ENCODE results near the gene NCKAP5.
"Not testable (repeated sequence)": the region's sequence is repeated elsewhere in the genome, so short reads cannot be mapped to it uniquely, and the experiment has no call there.

Gene NCKAP5

GRCh38 chr2:133480707-133481429, 87.4 kb downstream of the NCKAP5 start:
- Mint-ChIP-seq H3K4me1 (no peaks in the 10 kb centered on the region), H3K4me3 (no peak overlapping the region), H3K27ac (no peak overlapping the region), H3K27me3 (no peaks in the 10 kb centered on the region), H3K9me3 (peaks cover 0 to 6% of the 10 kb centered on the region in 2 donors)
- ATAC-seq, result no peak
- no peak for DNase-seq

GRCh38 chr2:133477616-133477990, 90.7 kb downstream of the NCKAP5 start:
- Mint-ChIP-seq H3K4me3 (no peak overlapping the region), H3K4me1 (no peaks in the 10 kb centered on the region), H3K27ac (no peak overlapping the region), H3K9me3 (peaks cover 0 to 12% of the 10 kb centered on the region in 2 donors), H3K27me3 (no peaks in the 10 kb centered on the region)
- ATAC-seq, result no peak
- no peak for DNase-seq

DNA sequence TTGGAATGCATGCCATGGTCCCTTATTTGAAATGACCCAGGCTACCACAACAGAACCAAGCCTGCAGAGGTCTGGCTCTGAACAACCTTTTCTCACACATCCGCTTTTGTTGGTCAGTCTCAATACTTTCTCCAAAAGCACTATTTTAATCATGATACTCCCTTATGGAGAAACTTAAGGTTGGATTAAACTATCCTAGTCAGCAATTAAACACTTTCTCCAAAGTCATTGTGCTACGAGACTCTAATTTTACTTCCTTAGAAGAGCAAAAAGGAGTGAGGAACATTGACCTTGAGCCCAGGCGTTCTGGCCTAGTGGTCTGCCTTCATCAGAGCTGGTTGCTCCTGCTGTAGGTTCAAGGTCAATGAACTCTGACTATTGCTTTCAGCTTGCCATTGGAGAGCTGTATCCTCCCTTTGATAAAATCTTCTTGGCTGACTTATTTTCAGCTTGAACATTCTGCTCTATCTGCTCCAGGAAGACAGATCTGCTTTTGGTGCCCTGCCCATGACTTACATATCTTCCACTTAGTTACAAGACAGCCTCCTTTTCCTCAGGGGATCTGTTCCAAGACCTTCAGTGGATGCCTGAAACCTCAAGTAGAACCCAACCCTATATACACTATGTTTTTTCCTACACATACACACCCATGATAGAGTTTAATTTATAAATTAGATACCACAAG, 91.2 kb downstream of the NCKAP5 start:
- no peaks in the 10 kb centered on the region for H3K4me1 Mint-ChIP-seq
- H3K27ac Mint-ChIP-seq, result no peak overlapping the region
- ATAC-seq (no peak), DNase-seq (no peak)
- H3K4me3 Mint-ChIP-seq, result no peak overlapping the region
- no peaks in the 10 kb centered on the region for H3K27me3 Mint-ChIP-seq
- peaks cover 0 to 12% of the 10 kb centered on the region in 2 donors for H3K9me3 Mint-ChIP-seq

- H3K4me3 Mint-ChIP-seq, result no peak overlapping the region
- peaks cover 0 to 12% of the 10 kb centered on the region in 2 donors for H3K9me3 Mint-ChIP-seq
- ATAC-seq (no peak), DNase-seq (no peak)
- H3K4me1 Mint-ChIP-seq, result no peaks in the 10 kb centered on the region
- no peak overlapping the region for H3K27ac Mint-ChIP-seq
- no peaks in the 10 kb centered on the region for H3K27me3 Mint-ChIP-seq
These were observed 92.0 kb downstream of the NCKAP5 start for GRCh38 chr2:133476286-133476685.

DNA sequence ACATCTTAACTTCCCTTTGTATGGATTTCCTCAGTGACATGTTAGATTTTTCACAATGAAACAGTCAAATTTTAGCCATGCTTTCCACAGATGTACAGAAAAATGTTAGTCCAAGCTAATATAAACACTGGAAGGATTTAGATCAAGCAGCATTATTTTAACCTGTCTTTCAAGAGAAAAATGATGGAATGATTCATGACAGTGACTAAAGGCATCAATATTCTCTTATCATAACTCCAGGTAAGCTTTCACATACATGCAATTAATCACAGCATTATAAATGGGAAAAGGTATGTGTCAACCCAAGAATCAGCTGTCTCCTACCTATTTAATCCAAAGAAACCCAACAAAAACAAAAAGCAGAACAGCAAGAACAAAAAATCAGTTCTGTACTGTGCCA, 92.7 kb downstream of the NCKAP5 start:
- Mint-ChIP-seq H3K4me3 (no peak overlapping the region), H3K9me3 (peaks cover 0 to 8% of the 10 kb centered on the region in 2 donors), H3K27me3 (no peaks in the 10 kb centered on the region), H3K27ac (no peak overlapping the region), H3K4me1 (no peaks in the 10 kb centered on the region)
- DNase-seq, result no peak
- no peak for ATAC-seq

DNA sequence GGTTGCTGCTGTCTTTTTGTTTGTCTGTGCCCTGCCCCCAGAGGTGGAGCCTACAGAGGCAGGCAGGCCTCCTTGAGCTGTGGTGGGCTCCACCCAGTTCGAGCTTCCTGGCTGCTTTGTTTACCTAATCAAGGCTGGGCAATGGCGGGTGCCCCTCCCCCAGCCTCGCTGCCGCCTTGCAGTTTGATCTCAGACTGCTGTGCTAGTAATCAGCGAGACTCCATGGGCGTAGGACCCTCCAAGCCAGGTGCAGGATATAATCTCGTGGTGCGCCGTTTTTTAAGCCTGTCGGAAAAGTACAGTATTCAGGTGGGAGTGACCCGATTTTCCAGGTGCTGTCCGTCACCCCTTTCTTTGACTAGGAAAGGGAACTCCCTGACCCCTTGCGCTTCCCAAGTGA, 97.8 kb downstream of the NCKAP5 start:
- not testable (repeated sequence) for H3K9me3 Mint-ChIP-seq, DNase-seq, ATAC-seq, H3K27me3 Mint-ChIP-seq, H3K27ac Mint-ChIP-seq, H3K4me1 Mint-ChIP-seq, H3K4me3 Mint-ChIP-seq

- Mint-ChIP-seq H3K27ac (no peak overlapping the region), H3K27me3 (no peaks in the 10 kb centered on the region), H3K9me3 (no peaks in the 10 kb centered on the region), H3K4me3 (no peak overlapping the region), H3K4me1 (no peaks in the 10 kb centered on the region)
- DNase-seq (no peak), ATAC-seq (no peak)
These were observed 105.5 kb downstream of the NCKAP5 start for GRCh38 chr2:133462811-133463210.

- DNase-seq (no peak), ATAC-seq (no peak)
- Mint-ChIP-seq H3K27me3 (no peaks in the 10 kb centered on the region), H3K9me3 (no peaks in the 10 kb centered on the region), H3K4me1 (no peaks in the 10 kb centered on the region), H3K4me3 (no peak overlapping the region), H3K27ac (no peak overlapping the region)
These were observed 106.8 kb downstream of the NCKAP5 start for GRCh38 chr2:133461484-133461883.

DNA sequence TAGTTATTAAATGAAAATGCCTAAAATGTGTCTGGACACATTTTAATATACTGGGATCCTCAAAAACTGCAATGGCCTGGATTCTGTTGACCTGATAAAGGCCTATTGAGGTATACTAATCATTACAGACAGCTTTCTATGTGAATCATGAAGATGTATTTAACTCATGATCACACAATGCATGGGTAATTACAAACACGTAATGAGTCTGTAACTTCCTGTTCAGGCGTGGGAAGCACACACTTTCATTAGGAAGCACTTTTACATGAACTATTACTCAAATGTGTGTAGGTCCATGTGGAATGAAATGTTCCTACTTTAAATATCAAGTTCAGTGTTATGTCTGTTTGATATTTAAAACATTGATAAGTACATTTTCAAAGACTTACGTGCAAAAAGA, 108.7 kb downstream of the NCKAP5 start:
- Mint-ChIP-seq H3K4me3 (no peak overlapping the region), H3K27ac (no peak overlapping the region), H3K9me3 (no peaks in the 10 kb centered on the region), H3K4me1 (no peaks in the 10 kb centered on the region), H3K27me3 (no peaks in the 10 kb centered on the region)
- DNase-seq (no peak), ATAC-seq (no peak)

DNA sequence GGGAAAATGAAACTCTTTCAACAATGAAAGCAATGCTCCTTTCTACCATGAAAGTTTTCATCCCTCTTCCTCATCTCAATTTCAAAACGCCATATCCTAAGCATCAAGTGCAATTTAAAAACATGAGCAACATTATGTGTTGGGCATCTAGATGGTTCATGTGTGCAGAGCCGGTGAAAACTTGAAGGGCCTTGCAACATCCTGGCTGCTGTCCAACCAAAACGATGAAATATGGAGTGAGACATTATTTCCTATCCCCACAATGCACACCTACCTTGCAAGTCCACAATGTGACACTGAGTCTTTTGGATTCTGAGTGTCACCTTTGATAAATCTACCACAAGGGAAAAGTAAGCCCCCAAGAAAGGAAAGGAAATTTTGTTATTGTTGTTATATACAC, 110.0 kb downstream of the NCKAP5 start:
- Mint-ChIP-seq H3K4me3 (no peak overlapping the region), H3K4me1 (no peaks in the 10 kb centered on the region), H3K9me3 (peaks cover 0 to 3% of the 10 kb centered on the region in 2 donors), H3K27ac (no peak overlapping the region), H3K27me3 (no peaks in the 10 kb centered on the region)
- DNase-seq (no peak), ATAC-seq (no peak)

- no peak for ATAC-seq
- DNase-seq, result no peak
These were observed 110.4 kb downstream of the NCKAP5 start for GRCh38 chr2:133457861-133458260.

DNA sequence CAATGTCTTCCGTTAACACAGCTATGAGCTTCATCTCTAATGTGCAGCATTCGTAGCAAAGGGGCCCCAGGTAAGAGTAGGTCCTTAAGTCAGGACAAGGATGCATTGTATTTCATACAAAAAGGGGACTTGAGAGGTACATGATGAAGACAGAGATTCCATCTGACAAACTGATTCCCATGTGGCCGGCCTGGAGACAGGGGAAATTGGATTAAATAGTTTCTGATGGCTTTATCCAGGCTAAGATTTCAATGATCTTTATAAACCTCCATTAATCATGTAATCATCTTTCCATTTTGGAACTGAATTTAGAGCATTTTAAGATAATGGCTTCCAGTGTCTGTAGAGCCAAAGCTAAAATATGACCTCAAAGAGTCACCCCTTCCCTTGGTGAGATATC, 111.3 kb downstream of the NCKAP5 start:
- H3K27ac Mint-ChIP-seq, result no peak overlapping the region
- no peak overlapping the region for H3K4me3 Mint-ChIP-seq
- H3K9me3 Mint-ChIP-seq, result peaks cover 0 to 8% of the 10 kb centered on the region in 2 donors
- DNase-seq (no peak), ATAC-seq (no peak)
- H3K4me1 Mint-ChIP-seq, result no peaks in the 10 kb centered on the region
- no peaks in the 10 kb centered on the region for H3K27me3 Mint-ChIP-seq

More at GRCh38 chr2:133457861-133458260, 110.4 kb downstream of the NCKAP5 start:
- no peak overlapping the region for H3K4me3 Mint-ChIP-seq
- H3K27ac Mint-ChIP-seq, result no peak overlapping the region
- H3K27me3 Mint-ChIP-seq, result no peaks in the 10 kb centered on the region
- H3K9me3 Mint-ChIP-seq, result peaks cover 0 to 7% of the 10 kb centered on the region in 2 donors
- H3K4me1 Mint-ChIP-seq, result no peaks in the 10 kb centered on the region

DNA sequence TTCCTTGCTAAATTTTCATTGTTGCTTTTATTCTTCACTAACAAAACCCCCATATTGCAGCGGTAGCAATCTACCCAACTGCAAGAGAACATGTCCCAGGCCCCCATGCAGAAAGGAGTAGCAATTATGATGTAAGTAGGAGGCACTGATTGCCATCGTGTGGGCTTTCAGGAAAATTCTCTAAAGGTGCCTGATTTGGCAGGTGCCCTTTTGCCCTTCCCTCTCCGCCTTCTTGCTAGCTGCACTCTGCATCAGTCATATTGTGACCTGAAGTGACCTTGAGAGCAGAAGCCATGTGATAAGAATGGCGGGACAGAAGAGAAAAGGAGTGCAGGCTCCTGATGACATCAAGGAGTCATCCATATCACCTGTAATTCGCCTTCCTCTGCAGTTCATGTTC, 112.1 kb downstream of the NCKAP5 start:
- H3K27me3 Mint-ChIP-seq, result no peaks in the 10 kb centered on the region
- ATAC-seq, result no peak
- peaks cover 0 to 8% of the 10 kb centered on the region in 2 donors for H3K9me3 Mint-ChIP-seq
- H3K4me1 Mint-ChIP-seq, result no peaks in the 10 kb centered on the region
- no peak overlapping the region for H3K27ac Mint-ChIP-seq
- no peak overlapping the region for H3K4me3 Mint-ChIP-seq
- DNase-seq, result no peak

- no peaks in the 10 kb centered on the region for H3K27me3 Mint-ChIP-seq
- peaks cover 0 to 8% of the 10 kb centered on the region in 2 donors for H3K9me3 Mint-ChIP-seq
- DNase-seq (no peak), ATAC-seq (no peak)
- H3K27ac Mint-ChIP-seq, result no peak overlapping the region
- no peak overlapping the region for H3K4me3 Mint-ChIP-seq
- no peaks in the 10 kb centered on the region for H3K4me1 Mint-ChIP-seq
These were observed 115.2 kb downstream of the NCKAP5 start for GRCh38 chr2:133453032-133453431.

DNA sequence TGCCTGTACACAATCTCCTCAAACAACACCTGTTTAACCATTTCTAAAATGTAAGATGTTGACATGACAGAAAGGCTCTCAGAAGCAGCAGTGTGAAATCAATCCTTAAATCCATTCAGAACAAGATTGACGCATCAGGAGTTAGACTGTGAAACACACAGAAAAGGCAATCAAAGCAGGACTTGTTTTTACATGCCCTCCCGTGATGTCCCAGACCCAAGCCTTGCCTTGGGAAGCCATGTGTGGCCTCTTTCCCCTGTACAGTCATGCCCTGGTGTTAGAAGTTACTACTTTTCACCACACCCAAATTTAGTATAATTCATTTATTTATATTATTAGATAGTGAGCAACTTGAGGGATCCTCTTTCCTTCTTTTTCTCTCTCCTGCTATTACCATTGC, 115.7 kb downstream of the NCKAP5 start:
- no peak for DNase-seq
- no peak for ATAC-seq
- Mint-ChIP-seq H3K27ac (no peak overlapping the region), H3K4me1 (no peaks in the 10 kb centered on the region), H3K27me3 (no peaks in the 10 kb centered on the region), H3K4me3 (no peak overlapping the region), H3K9me3 (peaks cover 0 to 8% of the 10 kb centered on the region in 2 donors)

DNA sequence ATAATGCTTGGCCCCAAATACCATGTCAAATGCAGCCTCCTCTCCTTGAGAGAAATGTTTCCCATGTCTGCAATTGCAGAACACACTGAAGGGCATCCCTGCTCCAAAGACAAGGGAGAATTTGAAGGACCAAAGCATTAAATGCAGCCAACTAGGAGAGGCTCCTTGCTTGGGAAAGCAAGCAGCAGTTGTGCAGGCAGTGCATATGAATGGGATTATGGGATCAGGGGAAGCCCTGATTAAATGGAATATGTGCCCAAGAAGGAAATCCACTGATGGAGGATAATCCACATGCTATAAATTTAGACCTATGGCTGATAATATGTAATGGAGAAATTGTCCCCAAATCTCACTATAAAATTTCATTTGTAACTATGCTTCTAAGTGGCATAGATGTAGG, 116.1 kb downstream of the NCKAP5 start:
- Mint-ChIP-seq H3K27ac (no peak overlapping the region), H3K4me3 (no peak overlapping the region), H3K9me3 (peaks cover 0 to 8% of the 10 kb centered on the region in 2 donors), H3K27me3 (no peaks in the 10 kb centered on the region), H3K4me1 (no peaks in the 10 kb centered on the region)
- no peak for DNase-seq
- ATAC-seq, result no peak
